Neural cell (in vitro differentiated cells): ENCODE data around the gene PES1.

Experiments used
- CTCF ChIP-seq: fragments of 450-650 bp; IDR thresholded peaks from 2 replicates; pipeline ENCODE4 v1.5.1; 2014; ENCODE audit warnings: antibody characterized with exemption, mild to moderate bottlenecking, moderate library complexity; ENCODE audit not compliant: poor library complexity, severe bottlenecking
- EZH2 ChIP-seq: fragments of 200-600, 300-800 bp; shearing (Covaris generic), sonication (generic); IDR thresholded peaks from 2 replicates; pipeline ENCODE4 v1.6.1; 2014; ENCODE audit warnings: antibody characterized with exemption, low read length, borderline replicate concordance, mild to moderate bottlenecking; ENCODE audit not compliant: insufficient read depth, poor library complexity, severe bottlenecking
- POLR2AphosphoS5 ChIP-seq: IDR thresholded peaks from 2 replicates; pipeline ENCODE4 v1.6.1; 2012
- TAF1 ChIP-seq: IDR thresholded peaks from 2 replicates; pipeline ENCODE4 v1.6.1; 2012; ENCODE audit warnings: low read depth

- TF ChIP-seq EZH2: no peak
- TF ChIP-seq POLR2AphosphoS5: no peak
- no peak for TF ChIP-seq TAF1
- TF ChIP-seq CTCF: no peak
Observed at GRCh38 chr22:30607300-30607930, 15.7 kb upstream of the PES1 start.
